GM12865 (cell line): ENCODE measurements around the gene HPSE2.
A peak's percentile ranks its signal among the peaks of the same experiment; 100 is the strongest.

Experiments used
- DNase-seq: peaks from one replicate; pipeline ENCODE4 v3.0.0; 2010; ENCODE audit warnings: low read depth
- H3K4me3 ChIP-seq: 2 replicates; pipeline ENCODE4 v1.5.1; 2011; ENCODE audit warnings: mild to moderate bottlenecking, low read depth, low read length, control low read depth
- TF ChIP-seq, protein P1 (sequence below): IDR thresholded peaks from 2 replicates; pipeline ENCODE4 v1.5.1; 2011; ENCODE audit warnings: low read length, control low read depth, low read depth, inconsistent platforms; ENCODE audit not compliant: insufficient read depth; ENCODE audit errors: missing control alignments

The HPSE2 gene

DNA sequence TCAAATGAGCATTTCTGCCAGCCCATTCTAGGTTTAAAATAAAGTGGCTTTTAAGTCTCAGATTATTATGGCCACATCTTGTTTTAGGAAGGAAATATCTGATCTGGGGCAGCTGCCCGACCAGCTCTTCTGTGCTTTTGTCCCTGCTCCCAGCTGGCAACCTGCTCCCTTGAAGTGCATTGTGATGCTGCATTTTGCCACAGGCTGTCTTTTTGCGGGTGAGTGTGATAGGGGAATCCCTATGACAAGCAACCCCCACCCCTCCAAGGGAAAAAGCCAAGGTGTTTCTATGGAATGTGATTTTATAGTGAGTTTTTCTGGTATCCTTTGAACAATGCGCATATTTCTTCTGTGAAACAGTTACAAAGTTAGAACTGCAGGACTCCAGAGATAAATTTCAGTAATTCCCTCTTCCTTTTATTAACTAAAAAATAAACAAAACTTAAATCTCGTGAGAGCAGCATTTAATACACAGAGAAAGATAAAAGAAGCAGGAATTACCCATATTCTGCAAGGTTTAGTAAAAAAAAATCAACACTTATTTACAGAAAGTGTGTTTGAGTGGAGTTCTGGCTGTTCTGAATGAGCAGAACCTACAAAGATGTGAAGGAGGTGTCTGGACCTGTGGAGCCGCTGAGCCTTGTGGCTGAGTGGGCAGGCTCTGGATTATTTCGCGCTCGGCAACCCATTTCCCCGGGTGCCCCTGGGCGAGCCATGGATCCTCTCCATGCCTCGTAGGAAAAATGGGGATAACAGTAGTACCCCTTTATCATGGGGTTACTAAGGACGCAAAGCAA is 778.8 kb downstream of the HPSE2 start:
- TF ChIP-seq, protein P1, sequence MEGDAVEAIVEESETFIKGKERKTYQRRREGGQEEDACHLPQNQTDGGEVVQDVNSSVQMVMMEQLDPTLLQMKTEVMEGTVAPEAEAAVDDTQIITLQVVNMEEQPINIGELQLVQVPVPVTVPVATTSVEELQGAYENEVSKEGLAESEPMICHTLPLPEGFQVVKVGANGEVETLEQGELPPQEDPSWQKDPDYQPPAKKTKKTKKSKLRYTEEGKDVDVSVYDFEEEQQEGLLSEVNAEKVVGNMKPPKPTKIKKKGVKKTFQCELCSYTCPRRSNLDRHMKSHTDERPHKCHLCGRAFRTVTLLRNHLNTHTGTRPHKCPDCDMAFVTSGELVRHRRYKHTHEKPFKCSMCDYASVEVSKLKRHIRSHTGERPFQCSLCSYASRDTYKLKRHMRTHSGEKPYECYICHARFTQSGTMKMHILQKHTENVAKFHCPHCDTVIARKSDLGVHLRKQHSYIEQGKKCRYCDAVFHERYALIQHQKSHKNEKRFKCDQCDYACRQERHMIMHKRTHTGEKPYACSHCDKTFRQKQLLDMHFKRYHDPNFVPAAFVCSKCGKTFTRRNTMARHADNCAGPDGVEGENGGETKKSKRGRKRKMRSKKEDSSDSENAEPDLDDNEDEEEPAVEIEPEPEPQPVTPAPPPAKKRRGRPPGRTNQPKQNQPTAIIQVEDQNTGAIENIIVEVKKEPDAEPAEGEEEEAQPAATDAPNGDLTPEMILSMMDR = no peak
- DNase-seq = no peak
- no peak overlapping the region for H3K4me3 ChIP-seq

DNA sequence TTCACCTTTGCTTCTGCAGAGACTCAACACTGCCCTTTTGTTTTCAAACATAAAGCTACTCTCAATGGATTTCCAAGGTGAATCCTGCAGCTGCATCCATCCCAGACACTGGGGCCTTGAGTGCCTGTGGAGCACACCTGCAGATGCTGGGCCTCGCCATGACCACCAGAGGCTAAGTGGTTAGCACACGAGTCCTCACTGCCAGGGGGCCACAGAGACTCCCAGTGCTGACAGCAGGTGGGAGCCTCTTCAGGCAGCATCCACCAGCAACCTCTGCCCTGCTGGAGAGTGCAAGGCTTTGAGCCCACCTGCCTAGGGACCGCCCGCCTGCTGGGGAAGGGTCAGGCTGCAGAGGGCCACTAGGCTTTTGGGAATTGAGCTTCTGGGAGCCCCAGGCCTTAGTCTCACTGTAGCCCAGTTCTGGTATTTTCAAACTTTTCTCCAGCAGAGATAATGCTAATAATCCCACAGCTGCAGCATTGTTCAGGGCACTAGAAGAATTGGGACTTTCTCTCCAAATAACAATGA is 779.5 kb downstream of the HPSE2 start:
- no peak for DNase-seq
- no peak overlapping the region for H3K4me3 ChIP-seq
- TF ChIP-seq, protein P1 = no peak

DNA sequence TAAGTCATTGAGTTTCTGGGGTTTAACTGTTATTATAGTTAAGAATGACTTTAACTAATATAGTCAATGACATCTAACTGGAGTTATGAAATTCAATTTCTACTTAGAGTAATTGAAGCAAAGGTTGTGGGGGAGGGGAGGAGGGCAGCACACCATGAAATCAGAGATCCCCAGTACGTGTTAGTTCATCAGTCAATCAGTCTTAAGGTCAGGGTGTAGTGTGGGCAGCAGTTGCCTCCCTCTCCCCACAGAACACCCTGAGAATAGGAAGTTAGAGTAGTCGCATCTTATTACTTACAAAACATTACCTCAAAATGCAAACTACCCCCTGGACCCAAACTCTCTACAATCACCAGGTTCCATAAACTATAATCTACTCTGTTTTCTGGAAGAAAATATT is 781.9 kb downstream of the HPSE2 start:
- TF ChIP-seq, protein P1 = no peak
- no peak for DNase-seq
- no peak overlapping the region for H3K4me3 ChIP-seq

DNA sequence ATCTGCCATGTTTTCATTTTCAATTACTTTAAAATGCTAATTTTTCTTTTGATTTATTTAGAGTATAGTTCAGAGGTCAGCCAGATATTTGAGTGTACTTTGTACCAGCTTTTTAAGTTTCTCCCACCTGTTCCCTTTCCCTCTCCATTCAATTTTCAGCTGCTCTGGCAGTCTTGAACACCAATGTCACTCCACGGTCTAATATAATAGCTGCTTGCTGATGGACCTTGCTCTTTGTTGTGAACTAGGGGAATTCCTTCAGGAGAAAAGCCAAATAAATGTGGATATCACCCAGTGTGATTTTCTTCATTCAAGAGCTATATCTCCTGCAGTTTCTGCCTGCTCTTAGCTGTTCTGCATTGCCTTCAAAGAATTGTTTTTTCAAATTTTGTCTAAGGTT is 785.0 kb downstream of the HPSE2 start:
- TF ChIP-seq, protein P1 = no peak
- no peak overlapping the region for H3K4me3 ChIP-seq
- no peak for DNase-seq

DNA sequence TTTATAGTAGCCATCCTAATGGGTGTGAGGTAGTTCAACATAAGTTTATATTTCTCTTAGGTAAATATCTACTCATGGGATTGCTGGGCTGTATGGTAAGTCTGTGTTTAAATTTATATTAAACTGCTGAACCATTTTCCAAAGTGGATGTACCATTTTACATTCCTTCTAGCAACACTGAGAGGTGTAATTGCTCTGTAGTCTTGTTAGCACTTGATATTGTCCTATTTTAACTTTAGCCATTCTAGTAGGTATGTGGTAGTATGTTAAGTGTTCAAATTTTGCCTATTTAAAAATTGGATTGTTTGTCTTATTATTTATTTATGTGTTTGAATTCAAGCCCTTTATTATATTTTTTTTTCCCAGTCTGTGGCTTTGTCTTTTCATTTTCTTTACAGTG is 786.4 kb downstream of the HPSE2 start:
- no peak overlapping the region for H3K4me3 ChIP-seq
- TF ChIP-seq, protein P1 = no peak
- no peak for DNase-seq

DNA sequence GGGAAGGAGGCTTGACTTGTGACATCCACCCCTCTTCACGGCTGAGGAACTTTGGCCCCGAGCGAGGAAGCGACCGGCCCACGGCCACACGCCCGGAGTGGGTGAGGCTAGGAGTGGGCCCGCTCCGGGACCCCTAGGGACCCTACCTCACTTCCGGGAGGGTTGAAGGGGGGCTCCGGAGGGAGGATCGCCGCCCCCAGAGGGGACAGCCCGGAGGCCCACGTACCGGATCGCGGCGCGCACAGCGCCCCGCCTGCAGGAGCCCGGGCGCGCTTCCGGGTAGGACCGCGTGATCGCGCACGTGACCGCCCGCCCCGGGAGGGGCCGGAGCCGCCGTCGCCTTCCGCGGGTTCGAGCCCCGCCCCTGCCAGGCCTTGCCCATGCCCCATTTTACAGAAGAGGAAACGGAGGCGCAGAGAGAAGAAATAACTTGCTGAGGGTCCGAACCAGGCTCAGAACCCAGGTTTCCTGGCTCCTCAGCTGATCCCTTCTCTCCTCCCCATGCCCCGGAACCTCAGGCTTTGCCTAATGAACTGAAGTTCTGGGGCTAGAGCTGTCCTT is 788.9 kb downstream of the HPSE2 start, which contains the start of gene HPS1:
Gene HPS1 (minus strand): TSS at position 275 of the 561 bp plus-strand sequence. CDS start 3,695 bp downstream, outside the sequence.
- TF ChIP-seq, protein P1 = no peak

More for the DNA sequence above, 788.9 kb downstream of the HPSE2 start, which contains the start of gene HPS1:
- DNase-seq = peak; percentile 91
- H3K4me3 ChIP-seq = peak within 1 kb of the TSS; percentile 78
